EH (cell line): ENCODE results near the gene CYP20A1.
A peak's percentile ranks its signal among the peaks of the same experiment; 100 is the strongest.
"Not testable (repeated sequence)": the region's sequence is repeated elsewhere in the genome, so short reads cannot be mapped to it uniquely, and the experiment has no call there.

ENCODE experiments used
- DNase-seq: peaks from one replicate; pipeline ENCODE4 v3.0.0-alpha.2; 2015; ENCODE audit warnings: low read depth

The CYP20A1 gene

DNA sequence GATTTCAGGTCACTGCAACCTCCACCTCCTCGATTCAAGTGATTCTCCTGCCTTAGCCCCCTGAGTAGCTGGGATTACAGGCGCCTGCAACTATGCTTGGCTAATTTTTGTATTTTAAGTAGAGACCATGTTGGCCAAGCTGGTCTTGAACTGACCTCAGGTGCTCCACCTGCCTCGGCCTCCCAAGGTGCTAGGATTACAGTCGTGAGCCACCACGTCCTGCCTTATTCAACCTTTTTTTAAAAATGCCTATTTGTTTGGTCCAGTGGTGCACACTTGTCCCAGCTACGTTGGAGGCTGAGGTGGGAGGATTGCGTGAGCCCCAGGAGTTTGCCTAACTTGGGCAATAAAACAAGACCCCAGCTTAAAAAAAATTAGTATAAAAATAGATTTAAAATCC, 43.3 kb downstream of the CYP20A1 start:
- DNase-seq: no peak

DNA sequence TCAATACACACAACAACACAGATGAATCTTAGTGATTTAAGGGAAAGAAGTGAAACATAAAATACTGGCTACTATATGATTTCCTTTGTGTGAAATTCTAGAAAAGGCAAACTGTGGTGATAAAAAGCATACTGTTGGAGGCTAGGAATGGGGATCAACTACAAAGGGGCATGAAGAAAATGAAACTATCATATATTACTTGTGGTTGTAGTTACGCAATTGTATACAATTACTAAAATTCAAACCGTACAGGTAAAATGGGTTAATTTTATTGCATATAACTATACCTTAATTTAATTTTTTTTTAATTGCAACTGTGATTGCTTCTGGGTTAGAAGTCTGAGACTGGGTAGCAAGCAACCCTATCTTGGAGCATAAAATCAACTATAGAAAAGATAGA, 47.7 kb downstream of the CYP20A1 start:
- no peak for DNase-seq

DNA sequence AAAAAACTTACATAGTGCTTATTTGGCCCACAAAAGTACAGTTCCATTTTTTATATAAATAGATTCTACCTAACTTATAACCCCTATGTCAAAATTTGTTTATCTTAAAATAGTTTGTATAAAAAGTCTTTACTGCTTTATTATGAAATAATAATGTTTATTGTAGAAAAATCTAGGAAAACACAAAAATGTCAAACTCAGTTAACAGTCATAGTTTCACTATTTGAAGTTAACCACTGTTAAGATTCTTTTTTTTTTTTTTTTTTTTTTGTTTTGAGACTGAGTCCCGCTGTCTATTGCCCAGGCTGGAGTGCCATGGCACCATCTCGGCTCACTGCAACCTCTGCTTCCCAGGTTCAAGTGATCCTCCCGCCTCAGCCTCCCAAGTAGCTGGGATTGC, 62.8 kb downstream of the CYP20A1 start:
- DNase-seq: peak; percentile 11

DNA sequence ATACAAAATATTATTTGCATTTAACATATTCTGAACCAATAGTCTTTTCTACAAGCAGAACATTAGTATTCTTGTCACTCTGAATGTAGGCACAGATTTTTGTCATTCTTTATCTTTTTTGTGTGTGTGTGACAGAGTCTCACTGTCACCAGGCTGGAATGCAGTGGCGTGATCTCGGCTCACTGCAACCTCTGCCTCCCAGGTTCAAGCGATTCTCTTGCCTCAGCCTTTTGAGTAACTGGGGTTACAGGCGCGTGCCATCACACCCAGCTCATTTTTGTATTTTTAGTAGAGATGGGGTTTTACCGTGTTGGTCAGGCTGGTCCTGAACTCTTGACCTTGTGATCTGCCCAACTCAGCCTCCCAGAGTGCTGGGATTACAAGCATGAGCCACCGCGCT, 63.8 kb downstream of the CYP20A1 start:
- peak; percentile 8 for DNase-seq

DNA sequence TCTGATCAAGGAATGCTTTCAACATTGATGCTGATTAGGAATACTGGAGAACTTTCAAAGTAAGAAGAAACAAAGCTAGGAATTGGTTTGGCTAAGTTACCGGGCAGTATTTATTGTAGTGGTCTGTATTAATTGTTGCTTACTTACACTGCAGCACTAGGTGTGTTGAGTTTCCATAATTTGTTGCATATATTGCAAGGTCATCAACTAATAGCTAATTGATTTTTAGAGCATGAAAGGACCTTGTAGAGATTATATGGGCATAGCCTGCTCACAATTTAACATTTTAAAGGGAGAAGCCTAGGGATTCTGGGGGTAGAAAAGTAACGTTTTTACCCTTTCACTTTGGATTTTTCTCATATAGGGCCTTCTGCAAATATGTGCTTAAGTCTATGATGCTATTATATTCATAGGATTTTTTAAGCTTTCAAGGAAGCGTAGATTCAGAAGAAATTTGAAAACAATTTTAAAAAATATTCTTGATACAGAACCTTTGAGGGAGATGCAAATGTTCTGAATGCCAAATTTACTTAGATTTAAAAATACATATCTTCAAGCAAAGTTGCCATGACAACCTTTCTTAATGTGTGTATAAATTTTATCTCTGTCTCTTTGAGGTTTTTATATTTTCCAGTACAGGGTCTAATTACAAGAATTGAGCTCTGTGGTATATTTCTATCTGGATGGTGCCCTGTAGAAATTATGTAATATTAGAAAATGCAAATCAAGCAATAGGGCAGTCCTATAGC, 72.0 kb downstream of the CYP20A1 start:
- DNase-seq: no peak

DNA sequence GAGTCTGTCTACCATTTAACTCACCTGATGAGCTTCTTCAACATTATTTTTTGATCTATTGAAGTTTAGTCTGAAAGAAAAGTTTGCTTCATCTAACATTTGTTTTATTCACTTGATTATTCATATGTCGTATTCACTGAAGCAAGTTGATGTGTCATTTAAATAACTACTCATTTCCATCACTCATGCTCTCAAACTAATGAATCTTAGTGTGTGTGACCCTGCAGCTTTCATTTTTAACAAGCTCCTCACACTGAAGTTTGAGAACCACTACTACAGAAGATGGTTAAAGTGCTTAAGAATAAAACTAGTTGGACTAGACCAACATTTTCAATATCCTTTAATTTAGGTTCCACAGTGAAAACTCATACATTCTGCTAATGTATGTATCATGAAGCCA, 87.5 kb downstream of the CYP20A1 start:
- DNase-seq: no peak

DNA sequence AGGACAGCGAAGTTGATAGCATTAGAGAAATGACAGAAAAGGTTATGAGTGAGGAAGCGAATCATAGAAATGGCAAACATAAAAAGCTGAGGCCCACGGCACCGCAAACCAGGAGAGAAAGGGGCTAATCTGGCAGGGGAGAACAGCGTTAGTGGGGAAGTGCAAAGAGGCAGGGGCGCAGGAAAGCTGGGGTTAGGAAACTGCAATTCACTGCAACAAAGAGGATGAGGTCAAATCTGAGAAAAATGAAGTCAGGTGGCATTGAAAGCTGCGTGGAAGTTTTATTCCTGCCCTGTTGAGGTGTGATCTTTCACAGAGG, 88.7 kb downstream of the CYP20A1 start:
- no peak for DNase-seq

DNA sequence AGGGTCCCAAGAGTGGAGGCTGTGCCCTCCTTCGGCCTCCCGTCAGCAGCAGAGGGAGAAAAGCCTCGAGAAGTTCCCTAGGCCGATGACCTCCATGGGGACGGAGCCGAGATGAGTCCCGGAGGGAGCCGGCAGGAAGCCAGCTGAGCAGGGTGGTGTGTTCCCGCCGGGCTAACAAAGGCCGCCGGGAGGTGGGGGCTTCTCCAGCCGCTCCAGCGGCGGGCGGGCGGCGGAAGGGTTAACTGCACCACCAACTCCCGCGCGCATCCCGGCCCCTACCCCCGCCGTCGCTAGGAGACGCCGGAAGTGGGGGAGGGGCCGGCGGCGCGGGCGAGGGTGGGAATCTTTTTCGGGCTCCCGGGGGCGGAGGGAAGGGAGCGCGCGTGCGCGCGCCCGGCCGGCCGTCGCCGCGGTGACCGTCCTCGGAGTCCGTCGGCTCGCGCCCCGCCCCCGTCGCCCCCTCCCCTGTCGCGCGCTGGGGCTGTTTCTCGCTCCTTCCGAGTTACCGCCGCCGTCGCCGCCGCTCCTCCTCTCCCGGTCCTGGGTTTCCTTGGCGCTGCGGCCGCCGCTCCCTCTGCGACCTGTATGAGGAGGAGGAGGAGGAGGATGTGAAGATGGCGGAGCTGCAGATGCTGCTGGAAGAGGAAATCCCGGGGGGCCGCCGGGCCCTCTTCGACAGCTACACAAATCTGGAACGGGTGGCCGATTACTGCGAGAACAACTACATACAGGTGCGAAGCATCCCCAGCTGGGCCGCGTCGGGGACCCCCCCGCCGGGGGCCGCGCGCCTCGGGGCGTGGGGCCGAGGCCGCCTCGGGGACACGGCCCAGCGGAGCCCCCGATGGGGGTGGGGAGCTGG, 89.3 kb downstream of the CYP20A1 start, which contains the start of gene ABI2:
ABI2 (plus strand) TSS at position 494 of the 859 bp plus-strand sequence; CDS start at position 615, 121 bp downstream.
- DNase-seq: peak; percentile 81

DNA sequence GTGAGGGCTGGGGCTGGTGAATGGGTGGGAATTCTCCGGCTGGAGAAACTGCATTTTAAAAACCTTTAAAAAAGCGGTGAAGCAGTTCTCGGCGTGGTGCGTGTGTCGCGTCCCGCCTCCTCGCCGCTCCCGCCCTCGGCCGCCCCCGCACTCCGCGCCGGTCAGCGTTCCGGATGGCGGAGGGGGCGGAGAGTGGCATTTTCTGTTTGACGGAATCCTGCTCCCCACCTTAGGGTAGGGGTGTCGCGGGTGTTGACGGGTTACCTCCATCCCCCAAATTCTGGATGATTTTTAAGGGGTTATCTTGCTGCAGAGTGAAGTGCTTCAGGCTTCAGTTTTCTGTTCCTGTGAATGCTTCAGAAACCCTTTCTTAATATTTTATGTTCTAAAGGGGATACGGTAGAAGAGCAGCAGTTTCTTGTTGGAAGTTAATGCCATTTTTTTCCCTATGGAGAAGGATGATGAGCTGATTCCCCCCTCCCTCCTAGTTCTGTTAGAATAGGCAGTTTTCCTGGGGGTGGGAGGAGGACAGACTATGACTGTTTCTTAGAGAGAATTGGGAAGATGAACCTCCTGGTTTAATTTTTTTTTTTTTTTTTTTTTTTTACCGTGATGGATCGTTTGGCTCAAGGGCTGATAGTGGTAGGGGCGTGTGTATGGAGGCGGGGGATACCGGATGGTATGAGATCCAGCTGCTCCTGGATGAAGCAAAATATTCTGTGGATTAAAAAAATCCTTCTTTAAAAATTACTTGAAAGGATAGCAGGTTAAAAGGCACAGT, 90.1 kb downstream of the CYP20A1 start:
- DNase-seq: peak; percentile 46

DNA sequence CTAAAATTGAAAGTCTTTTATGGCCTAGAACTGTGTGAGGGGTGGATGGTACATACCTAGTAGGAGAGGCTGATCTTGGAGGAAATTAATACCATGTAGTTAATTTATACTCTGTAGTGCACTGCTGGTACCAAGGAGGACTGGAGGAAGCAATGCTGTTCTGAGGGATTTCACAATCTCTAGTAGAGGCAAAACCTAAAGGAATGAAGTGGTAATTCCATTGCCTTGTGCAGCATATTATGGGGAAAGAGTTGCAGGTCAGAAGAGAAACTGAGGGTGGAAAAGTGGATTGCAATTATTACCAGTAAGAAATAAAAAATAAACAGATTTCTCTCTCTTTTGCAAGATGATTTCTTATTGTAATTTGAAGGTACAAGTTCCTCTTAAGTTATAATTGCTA, 91.6 kb downstream of the CYP20A1 start:
- DNase-seq: peak; percentile 65

DNA sequence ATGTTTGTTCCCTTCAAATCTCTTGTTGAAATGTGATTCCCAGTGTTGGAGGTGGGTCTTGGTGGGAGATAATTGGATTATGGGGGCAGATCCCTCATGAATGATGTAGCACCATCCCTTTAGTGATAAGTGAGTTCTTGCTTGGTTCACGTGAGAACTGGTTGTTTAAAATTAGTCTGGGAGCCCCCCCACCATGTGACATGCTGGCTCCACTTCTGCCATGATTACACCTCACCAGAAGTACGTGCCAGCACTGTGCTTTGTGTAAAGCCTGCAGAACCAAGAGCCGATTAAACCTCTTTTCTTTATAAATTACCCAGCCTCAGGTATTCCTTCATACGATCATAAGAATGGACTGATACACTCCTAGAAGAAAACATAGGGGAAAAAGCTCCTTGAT, 99.5 kb downstream of the CYP20A1 start:
- DNase-seq: no peak

DNA sequence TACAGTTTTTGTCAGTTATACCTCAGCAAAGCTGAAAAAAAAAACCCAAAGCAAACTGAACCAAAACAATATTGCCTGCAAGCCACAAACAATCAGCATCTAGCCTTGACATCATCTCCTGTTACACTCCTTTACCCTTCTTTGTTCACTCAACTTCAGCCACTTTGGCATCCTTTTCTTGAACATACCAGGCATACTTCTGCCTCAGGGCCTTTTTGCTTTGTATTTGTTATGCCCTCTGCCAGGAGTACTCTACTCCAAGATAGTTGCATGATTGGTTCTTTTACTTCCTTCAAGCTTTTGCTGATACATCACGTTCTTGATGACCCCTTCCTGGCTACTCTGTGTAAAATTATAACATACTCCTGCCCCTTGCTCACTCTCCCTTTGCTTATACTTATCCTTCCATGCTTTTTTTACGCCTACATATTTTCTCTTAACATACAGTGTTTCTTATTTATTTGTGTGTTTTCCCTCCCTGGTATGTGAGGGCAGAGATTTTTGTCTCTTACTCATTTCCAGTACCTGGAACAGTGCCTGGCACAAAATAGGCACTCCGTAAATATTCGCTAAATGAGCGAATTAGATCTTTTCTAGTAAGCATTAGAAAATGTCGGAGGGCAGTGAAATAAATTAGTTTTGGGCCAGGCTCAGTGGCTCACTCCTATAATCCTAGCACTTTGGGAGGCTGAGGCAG, 102.1 kb downstream of the CYP20A1 start:
- DNase-seq: peak; percentile 90

DNA sequence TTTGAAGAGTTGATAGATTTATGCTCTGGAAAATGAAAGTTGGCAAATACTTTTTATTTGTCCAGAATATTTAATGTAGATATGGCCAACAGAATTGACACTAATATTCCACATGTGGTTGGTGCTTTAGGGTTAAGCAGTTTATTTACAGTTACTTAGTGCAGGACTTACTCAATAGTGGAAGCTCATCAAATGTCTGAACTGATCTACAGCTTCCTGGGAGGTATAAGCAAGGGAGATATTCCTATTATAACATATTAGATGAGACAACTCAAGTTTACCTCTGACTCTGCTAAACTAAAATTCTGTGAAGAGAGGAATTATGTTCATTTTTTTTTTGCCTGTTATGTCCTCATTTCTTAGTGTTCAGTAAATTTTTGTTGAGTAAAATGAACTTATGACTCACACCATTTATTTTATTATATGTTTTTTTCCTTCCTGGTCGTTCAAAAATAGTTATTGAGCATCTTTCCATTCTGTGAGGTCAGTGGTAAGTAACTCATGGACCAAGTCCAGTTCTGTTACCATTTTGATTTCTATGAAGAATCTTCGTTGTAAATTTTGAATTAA, 103.0 kb downstream of the CYP20A1 start:
- DNase-seq: peak; percentile 27

DNA sequence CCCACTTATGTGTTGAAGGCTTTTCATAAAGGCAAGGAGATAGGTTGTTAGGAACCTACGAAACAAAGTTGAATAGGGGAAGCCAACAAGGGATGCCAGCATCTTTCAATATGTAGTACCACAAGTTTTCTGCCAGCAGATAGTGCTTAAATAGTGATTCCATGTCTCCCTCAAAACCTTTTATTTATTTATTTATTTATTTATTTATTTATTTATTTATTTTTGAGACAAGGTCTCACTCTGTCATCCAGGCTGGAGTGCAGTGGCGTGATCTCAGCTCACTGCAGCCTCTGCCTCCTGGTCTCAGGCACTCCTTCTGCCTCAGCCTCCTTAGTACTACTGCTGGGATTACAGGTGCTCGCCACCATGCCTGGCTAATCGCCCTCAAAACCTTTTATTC, 103.6 kb downstream of the CYP20A1 start:
- not testable (repeated sequence) for DNase-seq

DNA sequence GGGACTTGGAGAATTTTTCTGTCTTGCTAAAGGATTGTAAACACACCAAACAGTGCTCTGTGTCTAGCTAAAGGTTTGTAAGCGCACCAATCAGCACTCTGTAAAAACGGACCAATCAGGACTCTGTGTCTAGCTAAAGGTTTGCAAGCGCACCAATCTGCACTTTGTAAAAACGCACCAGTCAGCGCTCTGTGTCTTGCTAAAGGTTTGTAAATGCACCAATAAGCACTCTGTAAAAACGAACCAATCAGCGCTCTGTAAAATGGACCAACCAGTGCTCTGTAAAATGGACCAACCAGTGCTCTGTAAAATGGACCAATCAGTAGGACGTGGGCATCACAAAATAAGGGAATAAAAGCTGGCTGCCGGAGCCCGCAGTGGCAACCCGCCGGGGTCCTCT, 105.8 kb downstream of the CYP20A1 start:
- no peak for DNase-seq

DNA sequence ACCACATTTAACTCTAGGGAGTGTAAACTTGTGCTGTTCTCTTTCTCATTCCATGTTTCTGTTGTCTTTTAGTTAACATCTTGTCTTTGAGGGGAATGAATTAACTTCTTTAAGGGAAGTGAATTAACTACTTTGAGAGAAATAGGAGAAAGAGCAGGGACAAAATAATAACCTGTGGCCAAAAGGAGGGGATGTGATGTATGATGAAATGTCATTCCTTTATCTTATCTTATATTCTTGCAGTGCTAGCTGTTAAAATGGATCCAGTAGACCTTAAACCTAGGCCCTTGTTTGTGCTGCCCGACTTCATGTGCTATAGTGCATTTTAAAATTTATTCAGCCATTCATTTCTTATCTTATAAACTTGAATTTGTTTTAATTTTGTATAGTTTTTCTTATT, 107.8 kb downstream of the CYP20A1 start:
- DNase-seq: no peak

DNA sequence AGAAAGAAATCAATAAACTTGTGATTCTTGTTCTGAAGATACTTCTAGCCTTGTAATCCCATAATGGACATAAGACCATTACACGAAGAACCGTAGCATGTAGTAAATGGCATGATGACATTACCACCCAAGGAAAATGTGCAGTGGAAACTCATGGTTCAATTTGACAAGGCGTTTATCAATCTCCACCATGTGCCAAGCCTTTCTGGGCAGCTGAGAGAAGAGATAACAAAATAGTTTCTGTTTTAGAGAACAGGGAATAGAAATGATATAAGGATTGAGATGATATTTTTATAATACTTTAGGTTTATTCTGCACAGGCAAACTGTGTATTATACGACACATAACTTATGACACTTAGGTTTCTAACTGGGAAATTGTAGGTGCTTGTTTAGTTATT, 108.6 kb downstream of the CYP20A1 start:
- DNase-seq: no peak

DNA sequence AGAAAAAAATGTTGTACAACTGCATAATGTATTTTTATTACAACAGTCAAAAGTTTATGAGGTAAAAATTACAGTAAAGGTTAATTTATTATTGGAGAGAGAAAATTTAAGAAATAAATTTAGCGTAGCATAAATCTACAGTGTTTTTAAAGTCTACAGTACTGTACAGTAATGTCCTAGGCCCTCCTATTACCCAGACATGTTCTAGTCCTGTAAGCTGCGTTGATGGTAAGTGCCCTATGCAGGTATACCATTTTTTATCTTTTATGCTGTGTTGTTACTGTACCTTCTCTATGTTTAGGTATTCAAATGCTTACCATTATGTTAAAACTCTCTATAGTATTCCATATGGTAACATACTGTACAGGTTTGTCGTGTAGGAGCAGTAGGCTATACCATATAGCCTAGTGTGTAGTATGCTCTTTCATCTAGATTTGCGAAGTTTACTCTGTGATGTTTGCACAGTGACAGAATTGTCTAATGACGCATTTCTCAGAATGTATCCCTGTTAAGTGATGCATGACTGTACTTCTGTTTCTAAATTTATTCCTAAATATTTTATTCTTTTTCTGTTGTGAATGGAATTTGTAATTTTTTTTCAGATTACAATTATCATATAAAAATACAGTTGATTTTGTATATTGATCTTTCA, 113.9 kb downstream of the CYP20A1 start:
- no peak for DNase-seq

DNA sequence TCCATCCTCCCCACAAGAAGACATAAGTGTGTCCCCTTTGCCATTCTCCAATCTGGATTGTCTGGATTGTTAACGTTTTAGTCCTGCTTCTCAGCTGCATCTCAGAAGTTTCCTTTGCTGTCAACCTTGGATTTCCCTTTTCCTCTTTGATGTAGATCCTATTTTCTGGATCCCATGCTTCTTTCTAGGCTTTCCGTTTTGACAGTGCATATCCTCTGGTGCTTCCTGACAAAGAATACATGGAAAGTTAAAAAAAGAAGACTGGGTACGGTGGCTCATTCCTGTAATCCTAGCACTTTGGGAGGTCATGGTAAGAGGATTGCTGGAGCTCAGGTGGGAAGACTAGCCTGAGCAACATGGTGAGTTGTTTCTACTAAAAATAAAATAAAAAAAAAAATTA, 116.1 kb downstream of the CYP20A1 start:
- DNase-seq: no peak
